ENCODE data around the gene SMIM36.
"Not testable (repeated sequence)": the region's sequence is repeated elsewhere in the genome, so short reads cannot be mapped to it uniquely, and the experiment has no call there.

SMIM36 gene

DNA sequence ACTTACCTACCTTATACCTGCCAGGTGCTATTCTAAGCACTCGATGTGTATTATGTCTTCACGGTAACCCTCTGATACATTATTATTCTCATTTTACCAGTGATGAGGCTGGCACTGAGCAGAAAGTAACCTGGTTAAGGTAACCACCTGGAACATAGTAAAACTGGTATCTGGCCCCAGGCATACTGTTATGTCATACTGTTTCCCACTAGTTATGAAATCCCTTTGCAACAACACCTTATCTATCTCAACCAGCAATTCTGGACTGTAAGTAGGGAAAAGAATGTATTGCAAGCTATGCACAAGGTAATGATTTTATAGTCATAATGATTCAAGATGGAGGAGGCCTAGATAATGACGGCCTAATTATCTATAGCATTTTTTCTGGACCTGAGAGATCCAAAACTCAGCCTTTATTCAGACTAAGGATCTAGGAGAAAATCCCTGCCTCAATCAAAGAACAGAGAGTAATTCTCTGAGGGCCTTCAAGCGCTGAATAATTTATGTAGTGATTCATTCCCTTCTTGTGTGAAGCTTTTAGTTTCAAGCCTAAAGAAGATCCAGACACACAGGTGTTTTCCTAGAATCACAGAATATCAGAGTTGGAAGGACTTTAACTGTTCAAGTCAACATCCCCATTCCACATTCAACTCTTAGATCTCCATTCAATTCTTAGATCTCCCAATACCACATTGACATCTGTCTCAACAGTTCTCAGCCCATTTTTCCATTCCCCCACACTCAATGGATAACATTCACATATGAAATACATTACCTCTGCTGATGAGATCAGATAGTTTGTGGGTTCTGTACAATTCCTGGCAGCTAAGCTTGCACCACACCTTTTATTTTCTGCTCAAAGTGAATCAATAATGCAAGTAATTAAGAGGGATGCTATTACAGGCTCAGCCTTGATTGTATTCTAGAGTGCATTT is 74.8 kb downstream of the SMIM36 start:
- H3K27ac Mint-ChIP-seq, result peak overlapping the region; percentile 42
- H3K36me3 Mint-ChIP-seq, result no peaks in the 10 kb centered on the region
- ATAC-seq, result peak; percentile 14
- no peaks in the 10 kb centered on the region for H3K9me3 Mint-ChIP-seq
- H3K27me3 Mint-ChIP-seq, result no peaks in the 10 kb centered on the region
- H3K4me1 Mint-ChIP-seq, result peaks cover 39% of the 10 kb centered on the region
- H3K4me3 Mint-ChIP-seq, result peak overlapping the region; percentile 36

DNA sequence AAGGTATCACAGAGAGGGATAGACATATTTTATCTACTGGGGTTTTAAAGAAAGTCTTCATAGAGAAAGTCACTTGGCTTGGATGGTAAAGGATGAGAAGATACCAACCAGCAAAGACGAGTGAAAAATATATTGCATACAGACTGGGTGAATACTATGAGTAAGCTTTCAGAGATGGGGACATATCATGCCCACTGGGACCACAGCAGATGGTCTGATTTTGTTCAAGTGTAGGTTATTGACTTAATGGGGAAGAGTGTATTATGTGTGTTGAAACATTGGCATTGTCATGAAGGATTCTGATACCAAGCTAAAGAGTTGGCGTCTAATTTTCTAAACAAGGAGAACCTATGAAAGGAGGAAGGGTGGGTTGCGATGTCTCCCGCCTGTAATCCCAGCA is 75.8 kb downstream of the SMIM36 start:
- Mint-ChIP-seq H3K36me3 (no peaks in the 10 kb centered on the region), H3K27me3 (no peaks in the 10 kb centered on the region), H3K27ac (peak overlapping the region; percentile 41), H3K4me3 (no peak overlapping the region), H3K4me1 (peaks cover 47% of the 10 kb centered on the region), H3K9me3 (no peaks in the 10 kb centered on the region)
- no peak for ATAC-seq

DNA sequence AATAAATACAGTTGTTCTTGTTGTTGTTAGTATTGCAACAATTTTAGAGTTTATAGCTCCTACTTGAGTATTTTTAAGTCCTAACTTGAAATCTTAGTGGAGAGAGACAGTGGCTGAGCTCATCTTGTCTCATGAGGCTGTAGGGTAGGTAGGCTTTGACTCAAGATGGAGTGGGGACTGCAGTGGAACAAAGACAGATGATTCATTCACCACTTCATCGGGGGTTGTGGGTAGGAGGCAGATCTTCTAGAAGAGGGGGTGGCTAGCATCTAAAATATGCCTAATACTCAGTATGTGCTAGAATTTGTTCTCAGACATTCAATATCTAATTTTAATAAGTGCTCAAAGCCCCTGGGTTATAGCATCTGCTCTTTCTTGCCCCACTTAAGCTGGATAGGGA is 76.5 kb downstream of the SMIM36 start:
- H3K36me3 Mint-ChIP-seq, result no peaks in the 10 kb centered on the region
- peak overlapping the region; percentile 41 for H3K27ac Mint-ChIP-seq
- peak; percentile 49 for ATAC-seq
- no peaks in the 10 kb centered on the region for H3K27me3 Mint-ChIP-seq
- H3K4me1 Mint-ChIP-seq, result peaks cover 47% of the 10 kb centered on the region
- H3K4me3 Mint-ChIP-seq, result no peak overlapping the region
- no peaks in the 10 kb centered on the region for H3K9me3 Mint-ChIP-seq

DNA sequence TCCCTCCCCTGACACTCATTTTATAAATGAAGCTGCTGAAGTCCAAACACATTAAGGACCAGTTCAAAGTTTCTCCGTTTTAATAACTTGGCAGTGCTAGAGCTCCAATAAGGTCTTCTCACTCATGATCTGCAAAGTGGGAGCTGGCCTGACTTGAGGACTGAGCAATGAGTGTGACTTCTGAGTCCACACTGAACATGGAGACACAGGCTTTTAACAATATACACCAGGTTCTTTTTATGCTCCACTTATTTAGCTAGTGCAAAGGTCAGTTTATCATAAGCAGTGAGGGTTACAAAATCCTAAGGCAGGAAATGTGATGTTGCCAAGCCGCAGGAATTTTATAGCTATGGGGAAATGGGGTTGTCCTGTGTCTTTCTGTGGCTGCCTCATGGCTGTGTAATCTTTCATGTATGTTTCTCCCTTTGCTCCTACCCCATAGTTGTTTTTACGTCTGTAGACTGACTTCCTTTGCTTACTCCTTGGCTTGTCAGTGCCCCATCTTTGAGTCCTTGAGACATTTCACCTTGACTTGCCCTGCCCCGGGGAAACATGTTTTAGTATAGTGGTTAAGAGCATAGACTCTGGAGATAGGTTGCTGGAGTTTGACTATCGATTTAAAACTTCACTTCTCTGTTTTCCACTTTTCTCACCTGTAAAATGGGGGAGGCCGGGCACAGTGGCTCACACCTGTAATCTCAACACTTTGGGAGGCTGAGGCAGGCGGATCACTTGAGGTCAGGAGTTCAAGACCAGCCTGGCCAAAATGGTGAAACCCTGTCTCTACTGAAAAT is 77.4 kb downstream of the SMIM36 start:
- Mint-ChIP-seq H3K27ac (peak overlapping the region; percentile 41), H3K36me3 (no peaks in the 10 kb centered on the region), H3K4me1 (peaks cover 47% of the 10 kb centered on the region), H3K9me3 (no peaks in the 10 kb centered on the region), H3K27me3 (no peaks in the 10 kb centered on the region), H3K4me3 (no peak overlapping the region)
- ATAC-seq, result no peak

DNA sequence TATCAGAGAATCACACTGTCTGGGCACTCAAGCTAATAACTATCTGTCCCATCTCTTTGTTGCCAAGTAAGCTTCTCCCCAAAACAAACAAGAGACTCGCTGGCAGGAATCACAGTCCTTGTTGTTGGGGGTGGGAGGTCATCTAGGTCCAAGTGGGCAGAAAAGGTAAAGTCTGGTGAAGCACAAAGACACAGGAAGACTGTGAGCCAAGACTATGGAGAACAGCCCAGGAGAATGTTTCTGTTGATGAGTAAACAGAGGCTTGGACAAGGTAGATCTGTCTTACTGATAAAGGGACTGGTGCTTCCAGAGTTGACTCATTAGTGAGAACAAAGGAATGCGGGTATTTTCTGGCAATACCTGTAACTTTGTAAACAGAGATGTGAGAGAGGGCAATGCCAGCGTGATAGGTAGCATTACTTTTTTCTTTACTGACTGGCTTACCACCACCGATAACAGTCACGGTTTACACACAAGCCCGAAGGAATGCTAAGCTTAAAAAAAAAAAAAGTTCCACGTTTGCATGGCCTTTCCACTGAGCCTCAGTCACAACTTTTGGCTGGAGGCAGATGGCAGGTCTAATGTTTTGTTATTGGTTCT is 78.1 kb downstream of the SMIM36 start:
- H3K36me3 Mint-ChIP-seq, result no peaks in the 10 kb centered on the region
- H3K4me1 Mint-ChIP-seq, result peaks cover 45% of the 10 kb centered on the region
- no peaks in the 10 kb centered on the region for H3K27me3 Mint-ChIP-seq
- H3K27ac Mint-ChIP-seq, result peak overlapping the region; percentile 53
- H3K9me3 Mint-ChIP-seq, result no peaks in the 10 kb centered on the region
- H3K4me3 Mint-ChIP-seq, result no peak overlapping the region
- no peak for ATAC-seq

DNA sequence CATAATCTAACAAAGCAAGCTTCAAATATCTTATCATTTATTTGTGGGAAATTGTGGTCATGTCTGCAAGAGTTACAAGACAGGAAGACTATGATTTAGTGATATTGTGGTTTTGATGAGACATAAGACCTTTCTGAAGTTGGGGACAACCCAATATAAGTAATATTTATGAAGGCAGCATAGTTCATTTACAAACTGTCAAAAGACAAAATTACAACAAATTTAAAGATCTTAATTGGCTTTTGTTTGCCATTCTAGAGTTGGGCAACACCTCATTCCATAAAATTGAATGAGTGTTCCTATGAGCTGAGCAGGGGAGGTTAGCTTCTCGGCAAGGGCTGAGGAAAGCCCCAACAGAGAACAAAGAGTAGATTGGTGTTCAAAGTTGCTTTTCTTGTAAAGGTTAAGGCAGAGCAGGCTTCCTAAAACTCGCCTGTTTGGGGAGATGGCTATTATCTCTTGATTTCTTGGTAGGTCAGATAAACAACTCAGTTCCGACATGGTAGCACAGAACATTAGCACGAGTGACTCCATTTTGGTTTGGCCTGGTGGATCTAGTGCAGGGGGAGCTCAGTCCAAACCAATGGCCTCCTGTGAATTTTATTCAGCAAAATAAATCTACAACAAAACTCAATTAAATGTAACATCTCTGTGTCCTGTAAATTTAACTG is 78.8 kb downstream of the SMIM36 start:
- no peak for ATAC-seq
- no peaks in the 10 kb centered on the region for H3K27me3 Mint-ChIP-seq
- peaks cover 41% of the 10 kb centered on the region for H3K4me1 Mint-ChIP-seq
- H3K36me3 Mint-ChIP-seq, result no peaks in the 10 kb centered on the region
- no peak overlapping the region for H3K4me3 Mint-ChIP-seq
- peak overlapping the region; percentile 53 for H3K27ac Mint-ChIP-seq
- H3K9me3 Mint-ChIP-seq, result no peaks in the 10 kb centered on the region

DNA sequence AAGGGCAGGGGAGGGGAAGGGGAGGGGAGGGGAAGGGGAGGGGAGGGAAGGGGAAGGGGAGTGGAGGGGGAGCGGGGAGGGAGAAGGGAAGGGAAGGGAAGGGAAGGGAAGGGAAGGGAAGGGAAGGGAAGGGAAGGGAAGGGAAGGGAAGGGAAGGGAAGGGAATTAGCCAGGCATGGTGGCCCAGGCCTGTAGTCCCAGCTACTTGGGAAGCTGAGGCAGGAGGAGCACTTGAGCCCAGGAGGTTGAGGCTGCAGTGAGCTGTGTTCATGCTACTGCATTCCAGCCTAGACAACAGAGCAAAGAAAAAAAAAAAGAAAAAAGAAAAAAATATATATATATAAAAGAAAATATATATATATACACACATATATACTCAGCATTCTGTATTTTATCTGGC is 79.3 kb downstream of the SMIM36 start:
- Mint-ChIP-seq H3K27ac (peak overlapping the region; percentile 54), H3K4me1 (peaks cover 41% of the 10 kb centered on the region)
- H3K36me3 Mint-ChIP-seq, H3K27me3 Mint-ChIP-seq, H3K4me3 Mint-ChIP-seq, H3K9me3 Mint-ChIP-seq, ATAC-seq: not testable (repeated sequence)

DNA sequence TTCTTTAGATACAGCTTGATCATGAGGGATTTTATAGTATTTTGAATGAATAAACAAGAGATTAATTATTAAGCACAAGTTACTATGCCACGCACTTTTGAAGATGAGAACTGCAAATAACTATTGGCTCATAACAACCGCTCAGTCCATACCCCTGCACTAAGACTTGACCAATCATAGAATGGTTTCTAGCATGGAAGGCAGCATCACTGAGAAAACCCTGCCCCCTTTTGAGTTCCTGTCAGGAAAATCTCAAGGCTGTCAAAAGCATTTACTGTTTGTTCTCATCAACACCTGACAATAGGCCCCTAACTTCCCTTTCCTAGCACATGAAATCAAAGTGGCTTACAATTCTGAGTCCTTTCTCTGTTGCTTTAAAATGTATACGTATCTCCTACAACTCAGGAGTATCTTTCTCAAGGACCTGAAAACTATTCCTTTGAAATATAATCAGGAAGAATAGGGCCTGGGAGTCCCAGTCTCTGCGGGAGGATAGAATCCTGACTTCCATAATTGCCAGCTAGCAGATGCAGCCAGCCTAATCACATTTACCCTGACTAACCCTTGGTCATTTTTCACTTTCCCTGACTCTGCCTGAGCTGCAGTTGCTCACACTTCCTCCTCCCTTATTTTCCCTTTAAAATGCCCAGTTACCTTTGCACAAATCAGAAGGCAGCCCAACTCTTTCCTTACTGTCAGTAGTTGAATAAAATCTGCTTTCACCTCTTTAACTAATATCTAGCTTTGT is 80.5 kb downstream of the SMIM36 start:
- Mint-ChIP-seq H3K27me3 (no peaks in the 10 kb centered on the region), H3K9me3 (no peaks in the 10 kb centered on the region), H3K4me1 (peaks cover 38% of the 10 kb centered on the region), H3K4me3 (no peak overlapping the region), H3K27ac (peak overlapping the region; percentile 54), H3K36me3 (no peaks in the 10 kb centered on the region)
- ATAC-seq, result no peak

DNA sequence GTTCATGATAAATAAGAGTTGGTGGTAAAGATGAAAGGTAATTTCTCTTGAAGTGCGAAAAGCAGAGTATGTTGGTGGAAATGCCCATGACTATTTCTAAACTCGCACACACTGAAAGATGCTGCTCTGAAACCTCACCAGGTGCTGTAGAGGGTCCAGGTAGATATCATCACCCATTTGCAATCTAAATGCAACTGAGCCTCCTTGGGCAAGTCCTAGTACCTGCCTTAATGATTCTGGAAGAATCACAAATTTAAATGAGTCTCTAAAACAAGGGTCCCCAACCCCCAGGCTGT is 83.7 kb downstream of the SMIM36 start:
- no peak overlapping the region for H3K4me3 Mint-ChIP-seq
- no peak for ATAC-seq
- H3K36me3 Mint-ChIP-seq, result no peaks in the 10 kb centered on the region
- no peaks in the 10 kb centered on the region for H3K9me3 Mint-ChIP-seq
- H3K27me3 Mint-ChIP-seq, result no peaks in the 10 kb centered on the region
- no peak overlapping the region for H3K27ac Mint-ChIP-seq
- H3K4me1 Mint-ChIP-seq, result peaks cover 53% of the 10 kb centered on the region

DNA sequence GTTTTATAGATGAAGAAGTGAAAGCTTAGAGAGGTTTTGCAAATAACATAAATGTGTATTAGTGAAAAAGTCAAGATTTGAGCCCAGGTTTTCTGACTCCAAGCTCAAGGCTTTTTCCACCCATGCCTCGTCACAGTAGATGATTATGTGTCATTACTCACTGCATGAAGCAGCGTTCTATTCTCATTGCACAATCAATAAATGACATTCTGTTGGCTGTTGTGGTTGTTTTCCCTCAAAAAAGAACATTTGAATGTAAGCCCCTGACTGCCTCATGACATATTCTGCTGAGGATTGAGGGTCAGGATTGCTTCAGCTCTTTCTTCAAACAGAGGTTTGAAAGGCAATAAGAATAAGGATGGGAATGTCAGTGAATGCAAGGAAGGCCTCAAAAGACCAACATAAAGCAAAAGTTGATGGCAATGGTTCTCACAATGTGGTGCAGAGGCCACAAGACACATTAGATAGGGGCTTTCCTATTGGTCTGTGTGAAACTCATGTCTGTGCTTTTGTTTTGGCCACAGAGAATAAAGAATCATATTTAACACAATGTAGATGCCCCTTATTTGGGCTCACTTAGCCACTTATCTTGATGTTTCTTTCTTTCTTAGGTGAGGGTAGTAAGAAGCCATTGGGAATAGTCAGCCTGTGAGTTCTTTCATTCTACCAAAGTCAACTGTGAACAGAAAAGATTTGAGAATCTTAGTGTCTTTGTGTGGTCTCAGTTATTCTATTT is 84.2 kb downstream of the SMIM36 start:
- Mint-ChIP-seq H3K27ac (no peak overlapping the region), H3K4me1 (peaks cover 55% of the 10 kb centered on the region), H3K4me3 (no peak overlapping the region), H3K27me3 (no peaks in the 10 kb centered on the region), H3K9me3 (no peaks in the 10 kb centered on the region), H3K36me3 (no peaks in the 10 kb centered on the region)
- ATAC-seq, result no peak

DNA sequence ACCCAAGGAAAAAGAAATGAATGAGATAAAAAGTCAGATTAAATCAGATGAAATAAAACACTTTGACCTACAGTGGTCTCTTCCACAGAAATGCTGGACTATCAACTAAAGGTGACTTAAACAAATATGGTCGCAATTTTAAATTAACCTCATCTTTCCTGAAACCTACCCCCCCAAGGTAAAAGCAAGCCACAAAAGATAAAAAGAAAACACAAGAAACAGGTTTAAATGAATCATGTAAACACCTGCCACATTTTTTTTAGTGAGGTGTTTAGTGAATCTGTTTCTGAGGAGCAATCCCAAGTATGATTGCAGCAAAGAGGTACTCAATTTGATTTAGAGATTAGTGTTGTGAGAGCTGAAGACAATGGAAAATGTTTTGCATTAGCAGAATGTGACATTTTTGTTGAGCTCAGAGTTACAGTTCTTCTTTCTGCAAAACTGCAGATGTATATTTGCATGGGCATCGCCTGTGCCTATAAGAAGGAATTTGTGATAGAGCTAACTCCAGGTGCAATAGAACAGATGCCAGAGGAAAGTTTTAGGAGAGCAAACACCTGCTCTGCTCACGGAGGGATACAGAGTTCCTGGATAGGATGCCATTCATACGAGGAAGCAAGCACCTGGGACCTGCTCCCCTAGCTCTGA is 86.2 kb downstream of the SMIM36 start:
- Mint-ChIP-seq H3K27me3 (no peaks in the 10 kb centered on the region), H3K4me1 (peaks cover 60% of the 10 kb centered on the region), H3K27ac (peak overlapping the region; percentile 9), H3K9me3 (no peaks in the 10 kb centered on the region), H3K36me3 (no peaks in the 10 kb centered on the region), H3K4me3 (no peak overlapping the region)
- no peak for ATAC-seq

DNA sequence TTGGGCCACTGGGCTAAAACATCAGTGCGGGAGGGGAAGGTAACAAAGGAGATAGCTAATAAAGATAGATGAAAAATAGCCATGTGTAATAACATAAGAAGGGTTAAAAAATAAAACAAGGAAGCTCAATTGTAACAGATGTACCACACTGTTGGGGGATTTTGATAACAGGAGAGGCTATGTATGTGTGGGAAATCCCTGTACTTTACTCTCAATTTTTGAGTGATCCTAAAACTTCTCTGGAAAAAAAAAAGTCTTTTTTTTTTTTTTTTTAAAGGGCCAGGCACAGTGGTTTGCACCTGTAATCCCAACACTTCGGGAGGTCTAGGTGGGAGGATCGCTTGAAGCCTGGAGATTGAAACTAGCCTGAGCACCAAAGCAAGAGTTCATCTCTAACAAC is 87.7 kb downstream of the SMIM36 start:
- peak overlapping the region; percentile 20 for H3K27ac Mint-ChIP-seq
- no peak for ATAC-seq
- peak overlapping the region; percentile 21 for H3K4me3 Mint-ChIP-seq
- H3K36me3 Mint-ChIP-seq, result peaks cover 12% of the 10 kb centered on the region
- peaks cover 75% of the 10 kb centered on the region for H3K4me1 Mint-ChIP-seq
- no peaks in the 10 kb centered on the region for H3K27me3 Mint-ChIP-seq
- H3K9me3 Mint-ChIP-seq, result no peaks in the 10 kb centered on the region

DNA sequence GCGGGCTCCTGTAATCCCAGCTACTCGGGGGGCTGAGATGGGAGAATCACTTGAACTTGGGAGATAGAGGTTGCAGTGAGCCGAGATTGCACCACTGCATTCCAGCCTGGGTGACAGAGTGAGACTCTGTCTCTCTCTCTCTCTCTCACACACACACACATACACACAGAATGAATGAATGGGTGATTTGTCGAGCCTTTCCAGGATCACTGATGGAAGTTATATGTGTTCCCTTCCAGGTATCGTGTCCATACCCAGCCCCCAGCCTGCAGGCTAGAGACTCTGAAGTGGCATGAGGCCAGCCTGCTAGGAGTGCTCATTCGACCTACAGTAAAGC is 88.5 kb downstream of the SMIM36 start:
- peaks cover 82% of the 10 kb centered on the region for H3K4me1 Mint-ChIP-seq

More for the DNA sequence above, 88.5 kb downstream of the SMIM36 start:
- peak overlapping the region; percentile 21 for H3K4me3 Mint-ChIP-seq
- H3K36me3 Mint-ChIP-seq, result peaks cover 18% of the 10 kb centered on the region
- peak overlapping the region; percentile 20 for H3K27ac Mint-ChIP-seq
- H3K9me3 Mint-ChIP-seq, H3K27me3 Mint-ChIP-seq, ATAC-seq: not testable (repeated sequence)
